ENCODE results near the gene SLC1A2. TPM values are rescaled to one million over a fixed set of nuclear protein-coding genes. Genes with fewer than 3 reads are reported as not detected.

Gene SLC1A2
- total RNA-seq, 4 donors from 2014 or later, result 0.22 to 0.60 (median 0.41) TPM

GRCh38 chr11:35250621-35251020, 168.7 kb downstream of the SLC1A2 start:
- DNase-seq (ENCODE audit: low spot score in 2 of 2), result no peak
- Histone ChIP-seq H3K4me3 (no peak overlapping the region), H3K36me3 (no peaks in the 10 kb centered on the region), H3K9me3 (no peaks in the 10 kb centered on the region), H3K27ac (no peak overlapping the region), H3K4me1 (no peaks in the 10 kb centered on the region), H3K27me3 (no peaks in the 10 kb centered on the region)
- TF ChIP-seq POLR2A (IDR thresholded peaks at IDR 0.05), result no peak
- no peak for TF ChIP-seq CTCF (IDR thresholded peaks at IDR 0.05)
- TF ChIP-seq EP300 (IDR thresholded peaks at IDR 0.05), result no peak

- no peaks in the 10 kb centered on the region for H3K36me3 ChIP-seq
- no peak for DNase-seq (ENCODE audit: low spot score in 2 of 2)
- H3K4me1 ChIP-seq, result no peaks in the 10 kb centered on the region
- TF ChIP-seq POLR2A (IDR thresholded peaks at IDR 0.05) (no peak), EP300 (IDR thresholded peaks at IDR 0.05) (no peak), CTCF (IDR thresholded peaks at IDR 0.05) (no peak)
- H3K9me3 ChIP-seq, result no peaks in the 10 kb centered on the region
- no peak overlapping the region for H3K4me3 ChIP-seq
- H3K27ac ChIP-seq, result no peak overlapping the region
- H3K27me3 ChIP-seq, result no peaks in the 10 kb centered on the region
- 92 to 93% methylated on average over 4 of the region's 4 CpGs for WGBS, 2 donors
Measured at GRCh38 chr11:35250192-35250591, 169.2 kb downstream of the SLC1A2 start.

- no peak for DNase-seq (ENCODE audit: low spot score in 2 of 2)
- H3K9me3 ChIP-seq, result no peaks in the 10 kb centered on the region
- H3K4me3 ChIP-seq, result no peak overlapping the region
- WGBS, 2 donors, result 56% methylated on average over 4 of the region's 4 CpGs
- no peaks in the 10 kb centered on the region for H3K36me3 ChIP-seq
- TF ChIP-seq EP300 (IDR thresholded peaks at IDR 0.05) (no peak), CTCF (IDR thresholded peaks at IDR 0.05) (no peak), POLR2A (IDR thresholded peaks at IDR 0.05) (no peak)
- no peaks in the 10 kb centered on the region for H3K27me3 ChIP-seq
- H3K27ac ChIP-seq, result no peak overlapping the region
- H3K4me1 ChIP-seq, result no peaks in the 10 kb centered on the region
Measured at GRCh38 chr11:35248558-35249323, 170.6 kb downstream of the SLC1A2 start.

GRCh38 chr11:35247863-35248262, 171.5 kb downstream of the SLC1A2 start:
- H3K27ac ChIP-seq, result no peak overlapping the region
- no peak for DNase-seq (ENCODE audit: low spot score in 2 of 2)
- H3K27me3 ChIP-seq, result no peaks in the 10 kb centered on the region
- no peak overlapping the region for H3K4me3 ChIP-seq
- H3K36me3 ChIP-seq, result no peaks in the 10 kb centered on the region
- WGBS, 2 donors, result 88 to 90% methylated on average over 3 of the region's 3 CpGs
- no peak for TF ChIP-seq CTCF (IDR thresholded peaks at IDR 0.05)
- TF ChIP-seq POLR2A (IDR thresholded peaks at IDR 0.05), result no peak
- H3K9me3 ChIP-seq, result no peaks in the 10 kb centered on the region
- no peaks in the 10 kb centered on the region for H3K4me1 ChIP-seq

- TF ChIP-seq EP300 (IDR thresholded peaks at IDR 0.05), result no peak
- no peak for TF ChIP-seq CTCF (IDR thresholded peaks at IDR 0.05)
- no peak for TF ChIP-seq POLR2A (IDR thresholded peaks at IDR 0.05)
- Histone ChIP-seq H3K36me3 (no peaks in the 10 kb centered on the region), H3K27ac (no peak overlapping the region), H3K27me3 (no peaks in the 10 kb centered on the region), H3K9me3 (no peaks in the 10 kb centered on the region), H3K4me3 (no peak overlapping the region), H3K4me1 (no peaks in the 10 kb centered on the region)
- DNase-seq (ENCODE audit: low spot score in 2 of 2), result no peak
- WGBS, 2 donors, result 92 to 94% methylated on average over 3 of the region's 3 CpGs
Measured at GRCh38 chr11:35247428-35247827, 171.9 kb downstream of the SLC1A2 start.
